GM19193 (cell line): ENCODE data around the gene SAMMSON.

Source experiments
- POLR2A ChIP-seq: IDR thresholded peaks from 4 replicates; pipeline ENCODE4 v1.6.1; 2011; ENCODE audit not compliant: insufficient read depth, insufficient read length; ENCODE audit errors: extremely low read depth

SAMMSON gene

GRCh38 chr3:70097084-70097483, 97.6 kb downstream of the SAMMSON start:
- no peak for TF ChIP-seq POLR2A

- no peak for TF ChIP-seq POLR2A
These were observed 108.5 kb downstream of the SAMMSON start for GRCh38 chr3:70108072-70108471.

- TF ChIP-seq POLR2A: no peak
These were observed 109.0 kb downstream of the SAMMSON start for GRCh38 chr3:70108546-70108945.

GRCh38 chr3:70110066-70110465, 110.5 kb downstream of the SAMMSON start:
- no peak for TF ChIP-seq POLR2A

- TF ChIP-seq POLR2A: no peak
These were observed 111.9 kb downstream of the SAMMSON start for GRCh38 chr3:70111411-70111810.

- no peak for TF ChIP-seq POLR2A
These were observed 113.2 kb downstream of the SAMMSON start for GRCh38 chr3:70112751-70113150.

GRCh38 chr3:70114431-70114830, 114.9 kb downstream of the SAMMSON start:
- no peak for TF ChIP-seq POLR2A

- no peak for TF ChIP-seq POLR2A
These were observed 120.3 kb downstream of the SAMMSON start for GRCh38 chr3:70119879-70120278.
